G401 (cell line): Measurements from ENCODE around the gene GFRA1. TPM values are rescaled to one million over a fixed set of nuclear protein-coding genes. Genes with fewer than 3 reads are reported as not detected.

Experiments
- DNase-seq: peaks from one replicate; pipeline ENCODE4 v3.0.0-alpha.2; 2015; ENCODE audit warnings: low spot score
- in situ Hi-C: cut with HindIII; loops from 2 replicates; pipeline ENCODE4 v1.10.0; 2016; ENCODE audit warnings: low sequenced_read_pairs, mixed read lengths
- total RNA-seq: library from RNA; depleted of rRNA; stranded (reverse); fragments of >200 nt; shearing (Covaris generic); gene quantifications from 2 replicates; pipeline ENCODE4 v1.2.3, GENCODE V29; 2014; rRNA removed

The GFRA1 gene
- total RNA-seq, 1 experiment from 2014 or later, result 0.37 TPM

DNA sequence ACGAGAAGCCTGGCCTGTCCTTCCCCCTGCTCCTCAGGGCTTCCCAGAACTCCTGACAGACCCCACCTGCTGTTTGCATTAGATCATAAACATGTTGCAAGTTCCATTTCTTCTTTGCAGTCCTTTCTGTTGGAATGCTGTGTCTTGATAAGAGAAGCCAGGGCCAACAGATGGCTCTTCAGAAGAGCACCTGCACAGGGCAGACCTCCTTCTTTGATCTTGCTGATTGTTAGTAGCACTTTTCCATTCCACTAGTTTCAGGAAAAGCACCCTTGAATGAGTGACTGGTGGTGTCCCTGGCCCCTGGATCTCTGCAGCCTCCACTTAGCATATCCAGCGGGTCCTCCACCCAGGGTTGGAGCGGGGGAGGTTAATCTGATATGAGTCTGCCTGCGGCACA lies 243.2 kb downstream of the GFRA1 start:
- in situ Hi-C loops, result no loop called here
- DNase-seq, result no peak

DNA sequence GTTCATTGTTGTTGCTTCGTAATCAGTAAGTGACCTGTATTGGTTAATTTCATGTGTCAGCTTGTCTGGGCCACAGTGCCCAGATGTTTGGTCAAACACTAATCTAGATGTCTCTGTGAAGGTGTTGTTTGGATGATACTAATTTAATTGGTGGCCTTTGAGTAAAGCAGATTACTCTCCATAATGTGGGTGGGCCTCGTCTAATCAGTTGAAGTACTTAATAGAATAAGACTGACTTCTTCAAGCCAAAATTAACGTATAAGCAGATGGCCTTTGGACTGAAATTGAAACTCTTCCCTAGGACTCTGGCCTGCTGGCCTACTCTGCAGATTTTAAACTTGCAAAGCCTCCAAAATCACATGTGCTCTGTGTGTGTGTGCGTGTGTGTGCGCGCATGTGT lies 245.7 kb downstream of the GFRA1 start:
- in situ Hi-C loops, result no loop called here
- DNase-seq, result no peak

DNA sequence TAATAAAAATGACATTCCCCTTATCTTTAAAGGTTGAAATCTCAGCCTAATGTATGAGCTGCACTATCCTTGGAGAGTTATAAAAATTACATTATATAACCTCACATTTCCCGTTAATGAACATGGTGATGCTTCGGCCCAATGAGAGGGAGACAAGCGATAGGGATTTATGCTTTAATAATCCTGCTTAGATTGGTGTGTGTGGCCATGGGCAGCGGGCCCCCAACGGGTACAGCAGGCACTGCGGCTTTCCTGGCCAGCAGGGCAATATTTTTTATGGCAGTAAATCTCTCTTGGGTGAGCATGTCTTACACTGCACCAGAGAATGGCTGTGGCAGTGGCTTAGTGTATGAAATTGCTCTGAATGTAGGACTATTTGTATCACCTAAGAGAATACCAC lies 246.3 kb downstream of the GFRA1 start:
- in situ Hi-C loops, result no loop called here
- DNase-seq, result no peak

DNA sequence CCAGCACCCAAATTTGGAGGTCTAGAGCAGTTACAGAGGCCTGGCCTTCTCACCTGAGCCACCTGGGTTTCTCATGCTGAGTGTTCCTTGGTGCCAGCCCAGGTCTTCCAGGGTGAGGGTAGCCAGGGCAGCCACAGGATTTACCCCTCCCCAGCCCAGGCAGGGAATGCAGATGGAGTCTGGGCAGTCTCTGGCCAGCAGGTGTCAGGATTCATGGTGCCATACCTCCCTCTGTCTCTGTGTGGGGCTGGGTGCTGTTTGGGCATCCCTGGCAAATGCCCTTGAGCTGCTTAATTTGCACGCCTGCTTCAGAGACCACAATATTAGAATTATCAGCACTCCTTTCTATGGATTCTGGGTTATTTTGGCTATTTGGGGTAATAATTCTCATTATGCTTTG lies 246.7 kb downstream of the GFRA1 start:
- in situ Hi-C loops, result no loop called here
- no peak for DNase-seq

DNA sequence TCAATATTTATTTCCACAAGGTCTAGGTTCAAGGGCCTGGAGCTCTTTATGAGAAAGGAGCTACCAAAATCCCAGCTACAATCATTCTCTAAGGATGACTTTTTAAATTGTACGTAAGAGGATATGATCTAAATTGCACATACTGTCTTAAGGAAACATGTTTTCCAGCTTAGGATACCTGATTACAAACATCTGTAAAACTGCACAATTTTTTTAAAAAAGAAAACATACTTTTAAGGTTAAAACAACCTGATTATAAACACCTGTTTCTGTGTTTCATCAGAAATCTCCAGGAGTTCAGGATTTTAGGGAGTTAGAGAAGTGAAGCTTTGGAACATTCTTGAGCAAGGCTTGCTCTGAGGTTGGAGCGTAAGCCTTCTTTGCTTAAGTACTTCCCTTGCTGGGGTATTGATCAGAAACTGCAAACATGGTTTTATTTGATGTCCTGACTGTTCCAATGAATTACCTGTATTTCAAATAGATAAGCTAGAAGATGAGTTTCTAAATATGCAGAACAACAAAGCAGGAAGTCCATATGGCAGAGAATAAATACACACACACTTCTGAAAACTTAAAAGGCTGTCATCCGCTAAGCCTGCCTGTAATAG lies 248.6 kb downstream of the GFRA1 start:
- in situ Hi-C loops, result no loop called here
- DNase-seq, result no peak

DNA sequence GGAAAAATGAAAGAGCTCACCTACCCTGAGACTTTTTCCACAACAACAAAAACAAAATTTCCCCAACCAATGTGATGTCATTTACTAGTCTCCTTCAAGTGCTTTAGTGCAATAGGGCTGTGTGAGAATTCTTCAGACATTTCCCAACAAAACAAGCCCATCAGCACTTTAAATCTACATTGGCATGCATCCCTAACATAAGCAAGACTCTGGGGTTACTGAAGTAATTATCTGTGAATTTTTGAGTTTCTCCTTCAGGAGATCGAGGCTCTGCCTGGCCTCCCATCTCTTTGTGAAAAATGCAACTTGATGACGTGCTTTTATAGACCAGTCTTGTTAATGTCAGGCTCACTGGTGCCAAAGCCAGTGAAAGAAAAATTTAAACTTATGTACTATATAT lies 255.6 kb downstream of the GFRA1 start:
- DNase-seq, result no peak
- in situ Hi-C loops, result no loop called here

DNA sequence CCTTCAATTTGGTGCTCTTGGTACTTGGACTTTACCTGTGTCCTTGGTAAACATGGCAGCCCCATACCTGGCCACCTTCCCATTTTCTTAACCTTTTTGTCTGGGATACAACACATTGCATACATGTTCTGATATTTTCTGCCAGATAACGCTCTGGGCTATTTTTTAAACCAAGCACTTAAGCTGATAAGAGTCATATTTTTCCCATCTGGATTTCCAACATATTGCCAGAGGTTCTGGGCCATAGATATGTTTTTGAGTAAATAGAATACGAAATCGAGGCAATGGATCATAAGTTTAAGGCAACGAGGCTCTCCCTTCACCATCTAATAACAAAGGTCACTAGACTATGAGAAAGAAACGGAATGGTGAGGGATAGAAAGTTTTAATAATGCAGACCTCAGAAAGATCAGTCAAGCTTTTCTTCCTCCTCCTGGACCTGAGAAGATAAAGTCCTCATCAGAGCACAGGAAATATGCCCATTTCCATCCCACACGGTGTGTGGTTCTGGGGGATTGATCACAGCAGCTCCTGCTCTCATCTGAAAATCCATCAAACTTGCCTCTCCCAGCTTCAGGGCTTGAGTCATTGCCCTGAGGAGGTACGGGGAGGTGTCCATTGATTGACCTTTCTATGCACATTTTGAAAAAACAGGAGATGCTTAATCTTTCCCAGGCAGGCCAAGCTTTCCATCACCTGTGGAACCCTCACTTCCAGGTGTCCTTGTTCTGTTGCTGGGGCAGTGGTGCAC lies 257.2 kb downstream of the GFRA1 start:
- DNase-seq, result no peak

DNA sequence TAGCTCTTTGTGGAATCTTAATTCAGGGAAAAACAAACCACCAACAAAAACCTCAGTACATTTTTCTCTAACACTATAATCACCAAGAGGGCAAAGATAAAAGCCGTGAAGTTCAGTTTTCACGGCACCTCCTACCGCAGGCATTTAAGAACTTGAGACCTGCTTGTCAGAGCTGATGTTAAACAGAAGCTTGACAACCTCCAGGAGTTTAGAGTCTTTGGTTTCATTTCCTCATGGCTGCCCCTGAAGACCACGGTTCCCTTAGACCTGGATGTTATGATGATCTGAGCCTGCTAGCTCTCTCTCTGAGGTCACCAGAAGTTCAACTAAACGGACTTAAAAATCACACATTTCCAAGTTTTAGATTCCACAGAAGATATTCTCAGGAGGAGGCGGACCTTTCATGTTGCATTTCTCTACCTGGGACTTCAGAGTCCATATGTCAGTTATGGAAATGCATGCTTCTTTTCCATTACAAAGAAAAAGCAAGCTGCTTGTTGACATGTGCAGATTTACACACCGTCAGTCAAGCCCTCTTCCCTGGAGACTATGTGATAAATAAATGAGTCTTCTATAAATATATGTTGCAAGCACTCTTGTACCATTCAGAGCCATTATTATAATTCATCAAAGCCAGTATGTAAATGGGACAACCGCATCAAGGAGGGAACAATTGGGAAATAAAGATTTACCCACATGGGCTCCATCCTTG lies 258.0 kb downstream of the GFRA1 start:
- in situ Hi-C loops, result no loop called here

More for the DNA sequence above, 257.2 kb downstream of the GFRA1 start:
- in situ Hi-C loops, result no loop called here

DNA sequence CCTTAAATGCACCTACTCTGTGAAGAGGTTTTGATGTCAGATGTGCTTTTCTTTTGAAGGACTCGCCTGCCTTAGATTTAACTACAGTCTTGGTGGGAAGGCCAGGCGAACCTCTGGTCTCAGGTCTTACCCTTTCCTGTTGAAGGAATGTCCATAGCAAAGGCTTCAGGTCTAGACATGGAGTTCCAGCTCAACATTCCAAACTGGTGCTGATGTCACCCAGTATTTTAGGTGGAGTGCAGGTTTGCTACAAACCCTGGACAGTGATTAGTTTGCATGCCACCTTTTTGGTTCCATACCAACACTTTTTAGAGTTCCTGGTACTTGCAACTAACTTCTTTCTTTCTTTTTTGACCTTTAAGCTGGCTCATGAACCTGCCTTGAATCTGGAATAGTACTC lies 258.7 kb downstream of the GFRA1 start:
- in situ Hi-C loops, result no loop called here
- no peak for DNase-seq

More for the DNA sequence above, 258.0 kb downstream of the GFRA1 start:
- no peak for DNase-seq

DNA sequence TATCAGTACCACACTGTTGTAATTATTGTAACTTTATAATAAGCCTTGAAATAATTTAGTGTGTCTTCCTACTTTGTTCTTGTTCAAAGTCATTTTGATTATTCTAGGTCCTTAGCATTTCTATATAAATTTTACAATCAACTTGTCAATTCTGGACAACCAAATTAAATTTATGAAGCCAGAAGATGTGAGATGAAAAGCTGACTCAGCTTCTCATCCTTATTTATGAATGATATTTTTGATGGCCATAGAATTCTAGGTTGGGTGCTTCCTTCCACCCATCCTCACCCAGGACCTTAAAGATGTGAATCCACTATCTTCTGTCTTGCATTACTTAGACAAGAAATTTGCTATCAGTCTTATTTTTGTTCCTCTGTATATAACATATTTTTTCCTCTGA lies 261.1 kb downstream of the GFRA1 start:
- in situ Hi-C loops, result no loop called here
- no peak for DNase-seq

DNA sequence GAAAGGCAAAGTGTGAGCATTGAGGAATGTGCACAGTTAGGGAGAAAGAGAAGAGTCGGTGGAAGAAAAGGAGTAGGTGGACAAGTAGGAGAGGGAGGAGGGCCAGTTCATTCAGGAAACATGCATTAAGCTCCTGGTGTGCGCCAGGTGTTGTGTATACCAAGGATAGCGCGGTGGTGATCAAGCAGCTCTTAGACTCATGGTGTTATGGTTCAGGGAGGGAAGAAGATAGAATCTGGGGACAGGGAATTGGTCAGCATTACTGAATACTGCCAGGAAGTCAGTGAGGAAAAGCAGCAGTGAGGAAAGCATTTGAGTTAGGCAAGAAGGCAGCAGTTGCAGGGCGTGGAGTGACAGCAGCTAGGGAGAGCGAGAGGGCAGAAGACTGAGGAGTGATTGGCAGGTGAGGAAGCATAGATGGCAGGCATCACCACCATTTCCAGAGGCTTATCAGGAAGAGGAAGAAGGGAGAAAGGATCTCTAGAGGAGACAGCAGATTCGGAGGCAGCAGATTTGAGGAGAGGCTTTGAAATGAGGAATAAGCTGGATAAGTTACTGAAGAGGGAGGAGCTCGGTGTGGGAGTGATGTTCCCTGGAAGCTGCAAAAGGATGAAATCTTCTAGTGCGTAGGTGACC lies 265.6 kb downstream of the GFRA1 start:
- in situ Hi-C loops, result no loop called here
- DNase-seq, result no peak

Other genes with a start within 250 kb of the GFRA1 start
- gene CCDC172, start 51.2 kb upstream of the GFRA1 start, total RNA-seq, result not detected in 2 replicates
- not detected in 2 replicates for gene PNLIPRP3, start 154.6 kb upstream of the GFRA1 start, total RNA-seq